ENCODE results near the gene UAP1L1.

UAP1L1 gene

GRCh38 chr9:137087409-137087925 lies 10.2 kb downstream of the UAP1L1 start:
- TF ChIP-seq GABPA (IDR thresholded peaks at IDR 0.05; ENCODE audit: low read depth) (peak; percentile 62; the same call in 1 of the 2 replicates), REST (IDR thresholded peaks at IDR 0.05; ENCODE audit: insufficient replicate concordance, low read depth) (no peak)
- H3K27ac ChIP-seq (replicated peaks) = peak overlapping the region; percentile 80
- peak in 1 of 2 experiments; percentile 42 for DNase-seq (ENCODE audit: low read depth in 1 of 2, low spot score in 1 of 2)

GRCh38 chr9:137088121-137088520 lies 10.8 kb downstream of the UAP1L1 start:
- no peak for TF ChIP-seq CTCF (IDR thresholded peaks at IDR 0.05; ENCODE audit: insufficient read depth, low read length)
- TF ChIP-seq REST (IDR thresholded peaks at IDR 0.05; ENCODE audit: insufficient replicate concordance, low read depth) = no peak
- TF ChIP-seq GABPA (IDR thresholded peaks at IDR 0.05; ENCODE audit: low read depth) = no peak
- TF ChIP-seq SPI1 (IDR thresholded peaks at IDR 0.05; ENCODE audit: borderline replicate concordance, low read depth) = no peak
- no peak for TF ChIP-seq POLR2AphosphoS5 (IDR thresholded peaks at IDR 0.05; ENCODE audit: low read depth)
- Histone ChIP-seq H3K27ac (replicated peaks) (peak overlapping the region; percentile 80; the same call in 1 of the 2 replicates), H3K27me3 (ENCODE audit: insufficient read depth, poor library complexity, severe bottlenecking) (no peaks in the 10 kb centered on the region), H3K4me3 (replicated peaks; ENCODE audit: insufficient read depth, low read length) (no peak overlapping the region)
- no peak for DNase-seq (ENCODE audit: low read depth in 1 of 2, low spot score in 1 of 2)

More at GRCh38 chr9:137087409-137087925, 10.2 kb downstream of the UAP1L1 start:
- Histone ChIP-seq H3K27me3 (ENCODE audit: insufficient read depth, poor library complexity, severe bottlenecking) (no peaks in the 10 kb centered on the region), H3K4me3 (replicated peaks; ENCODE audit: insufficient read depth, low read length) (peak overlapping the region; percentile 50)

- DNase-seq (ENCODE audit: low read depth in 1 of 2, low spot score in 1 of 2) = peak in 1 of 2 experiments; percentile 28
- no peak overlapping the region for H3K27ac ChIP-seq (replicated peaks)
Observed at GRCh38 chr9:137089232-137089947, 12.1 kb downstream of the UAP1L1 start.

More at GRCh38 chr9:137089232-137089947, 12.1 kb downstream of the UAP1L1 start:
- TF ChIP-seq GABPA (IDR thresholded peaks at IDR 0.05; ENCODE audit: low read depth) = no peak
- TF ChIP-seq SPI1 (IDR thresholded peaks at IDR 0.05; ENCODE audit: borderline replicate concordance, low read depth) = 0 out of 2 replicates have a peak, but pooled peaks have one; percentile 48
- no peak for TF ChIP-seq REST (IDR thresholded peaks at IDR 0.05; ENCODE audit: insufficient replicate concordance, low read depth)
- TF ChIP-seq CTCF (IDR thresholded peaks at IDR 0.05; ENCODE audit: insufficient read depth, low read length) = no peak
- Histone ChIP-seq H3K27me3 (ENCODE audit: insufficient read depth, poor library complexity, severe bottlenecking) (no peaks in the 10 kb centered on the region), H3K4me3 (replicated peaks; ENCODE audit: insufficient read depth, low read length) (no peak overlapping the region)

All from HL-60 (cell line).